ENCODE measurements around the gene CSTA. TPM values are rescaled to one million over a fixed set of nuclear protein-coding genes. Genes with fewer than 3 reads are reported as not detected.

CSTA gene
- total RNA-seq, 6 experiments from 2014 or later, result 4.2 to 19.3 (median 8.6) TPM

DNA sequence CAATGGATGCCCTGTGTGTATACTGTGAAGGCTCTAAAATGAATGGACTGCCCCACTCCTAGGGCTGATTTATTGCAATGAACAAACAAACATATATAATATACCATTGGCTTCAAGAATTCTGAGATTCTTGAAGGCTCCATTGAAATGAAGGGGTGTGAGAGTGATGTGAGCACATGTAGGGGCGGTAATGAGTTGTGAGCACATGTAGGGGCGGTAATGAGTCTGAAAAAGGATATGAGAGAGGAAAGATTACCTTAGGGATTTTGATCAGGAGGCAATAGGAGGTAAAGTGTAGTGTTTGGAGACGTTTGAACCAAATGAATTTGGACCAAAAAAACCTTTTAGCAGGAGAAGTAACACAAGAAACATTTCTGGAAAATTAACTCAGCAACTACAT is 62.7 kb downstream of the CSTA start:
- Histone ChIP-seq H3K9me3 (no peaks in the 10 kb centered on the region), H3K36me3 (no peaks in the 10 kb centered on the region), H3K27ac (no peak overlapping the region), H3K27me3 (no peaks in the 10 kb centered on the region), H3K4me1 (peaks cover 0 to 45% (median 24%) of the 10 kb centered on the region in 4 donors), H3K4me3 (no peak overlapping the region)
- ATAC-seq, result no peak
- TF ChIP-seq CTCF (IDR thresholded peaks at IDR 0.05) (no peak), POLR2A (IDR thresholded peaks at IDR 0.05) (no peak)
- DNase-seq, result no peak
- intact Hi-C loops (cut with DNase I), result no loop called here
- WGBS (ENCODE audit: insufficient coverage, low coverage, low lambda C conversion rate, missing lambda C conversion rate), result 81% methylated on average over 3 of the region's 3 CpGs

DNA sequence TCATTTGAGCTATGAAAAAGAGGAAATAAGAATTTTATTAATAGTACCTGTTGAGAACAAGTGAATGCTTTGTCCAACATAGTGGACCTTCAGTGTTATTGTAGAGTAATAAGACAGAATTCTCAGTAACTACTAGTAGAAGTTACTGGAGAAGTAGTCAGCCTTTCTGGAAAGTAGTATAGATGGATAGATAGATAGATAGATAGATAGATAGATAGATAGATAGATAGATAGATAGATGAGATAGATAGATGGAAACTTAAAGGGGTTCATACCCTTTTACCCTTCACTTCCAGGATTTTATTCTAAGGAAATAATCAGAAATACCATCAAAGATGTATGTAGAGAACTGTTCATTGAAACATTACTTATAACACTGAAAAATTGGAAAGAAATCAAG is 64.1 kb downstream of the CSTA start:
- no peak overlapping the region for H3K4me3 ChIP-seq
- intact Hi-C loops (cut with DNase I), result no loop called here
- H3K27ac ChIP-seq, result no peak overlapping the region
- no peaks in the 10 kb centered on the region for H3K27me3 ChIP-seq
- H3K9me3 ChIP-seq, result no peaks in the 10 kb centered on the region
- DNase-seq (no peak), ATAC-seq (no peak)
- H3K36me3 ChIP-seq, result no peaks in the 10 kb centered on the region
- TF ChIP-seq CTCF (IDR thresholded peaks at IDR 0.05) (no peak), POLR2A (IDR thresholded peaks at IDR 0.05) (no peak)
- H3K4me1 ChIP-seq, result peaks cover 0 to 58% (median 32%) of the 10 kb centered on the region in 4 donors

DNA sequence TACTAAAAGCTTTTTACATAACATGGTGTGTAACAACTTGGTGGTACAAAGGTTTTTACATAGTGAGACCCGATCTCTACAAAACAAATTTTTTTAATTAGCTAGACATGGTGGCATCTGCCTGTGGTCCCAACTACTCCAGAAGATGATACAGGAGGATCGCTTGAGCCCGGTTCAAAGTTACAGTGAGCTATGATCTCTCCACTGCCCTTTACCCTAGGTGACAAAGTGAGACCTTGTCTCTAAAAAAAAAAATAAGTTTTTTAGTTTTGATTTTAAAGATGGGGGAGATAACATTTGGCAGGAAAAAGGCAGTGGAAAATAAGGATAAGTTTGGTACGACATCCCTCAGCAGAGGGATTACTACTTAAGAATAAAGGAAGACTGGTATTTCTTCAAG is 64.8 kb downstream of the CSTA start:
- H3K4me3 ChIP-seq, result no peak overlapping the region
- peak overlapping the region in 2 of 3 donors; percentile 28 to 65 for H3K27ac ChIP-seq
- TF ChIP-seq POLR2A (IDR thresholded peaks at IDR 0.05) (no peak), CTCF (IDR thresholded peaks at IDR 0.05) (no peak)
- intact Hi-C loops (cut with DNase I), result no loop called here
- ATAC-seq (peak in 3 of 4 donors; percentile 20 to 36 (median 27)), DNase-seq (no peak)
- peaks cover 0 to 62% (median 29%) of the 10 kb centered on the region in 4 donors for H3K4me1 ChIP-seq
- no peaks in the 10 kb centered on the region for H3K27me3 ChIP-seq
- 26% methylated on average over 4 of the region's 4 CpGs for WGBS (ENCODE audit: insufficient coverage, low coverage, low lambda C conversion rate, missing lambda C conversion rate)
- H3K36me3 ChIP-seq, result no peaks in the 10 kb centered on the region
- H3K9me3 ChIP-seq, result no peaks in the 10 kb centered on the region

DNA sequence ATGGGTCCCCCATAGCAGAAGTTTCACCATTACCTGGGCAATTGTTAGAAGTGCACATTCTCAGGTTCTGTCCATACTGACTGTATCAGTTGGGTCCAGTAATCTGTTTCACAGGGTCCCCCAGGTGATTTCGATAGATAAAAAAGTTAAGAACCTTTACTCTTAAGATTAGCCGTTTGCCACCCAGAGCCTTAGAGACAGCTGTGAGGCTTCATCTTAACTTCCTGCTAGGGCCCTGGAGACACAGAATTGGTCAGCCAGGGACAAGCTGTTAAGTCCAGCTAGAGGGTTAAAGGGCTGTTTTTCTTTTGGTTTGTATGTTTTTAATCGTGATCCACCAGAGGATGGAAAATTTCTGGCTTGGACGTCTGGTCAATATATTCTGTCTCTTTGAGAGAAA is 65.6 kb downstream of the CSTA start:
- ATAC-seq (peak; percentile 27 to 52 (median 42)), DNase-seq (no peak)
- WGBS (ENCODE audit: insufficient coverage, low coverage, low lambda C conversion rate, missing lambda C conversion rate), result 22% methylated on average over 4 of the region's 4 CpGs
- Histone ChIP-seq H3K9me3 (no peaks in the 10 kb centered on the region), H3K4me1 (peaks cover 0 to 55% (median 25%) of the 10 kb centered on the region in 4 donors), H3K36me3 (no peaks in the 10 kb centered on the region), H3K4me3 (no peak overlapping the region), H3K27ac (peak overlapping the region; percentile 28 to 65 (median 28)), H3K27me3 (no peaks in the 10 kb centered on the region)
- TF ChIP-seq CTCF (IDR thresholded peaks at IDR 0.05) (no peak), POLR2A (IDR thresholded peaks at IDR 0.05) (no peak)
- intact Hi-C loops (cut with DNase I), result no loop called here

Other genes with a start within 250 kb of the CSTA start
- under 1 TPM in 5 of 6 experiments, not detected in 1; 0.06 to 0.16 (median 0.13) TPM for gene CASR, start 141.6 kb upstream of the CSTA start, total RNA-seq
- gene MIX23, start 58.0 kb downstream of the CSTA start, total RNA-seq, result 10 to 100 TPM; 21.3 to 36.0 (median 27.1) TPM
- gene FAM162A, start 58.9 kb downstream of the CSTA start, total RNA-seq, result 10 to 100 TPM; 26.9 to 57.0 (median 51.5) TPM
- gene WDR5B, start 90.8 kb downstream of the CSTA start, total RNA-seq, result 1 to 10 TPM; 1.4 to 4.0 (median 2.1) TPM
- 10 to 100 TPM; 33.7 to 61.3 (median 51.2) TPM for gene KPNA1, start 189.7 kb downstream of the CSTA start, total RNA-seq
- gene PARP9, start 239.1 kb downstream of the CSTA start, total RNA-seq, result 10 to 100 TPM; 35.5 to 64.7 (median 42.5) TPM
- gene DTX3L, start 239.1 kb downstream of the CSTA start, total RNA-seq, result 10 to 100 TPM; 31.3 to 63.7 (median 38.4) TPM

Measured in right lobe of liver (tissue), 6 donors.